Measurements from ENCODE around the gene CNGB1.
A peak's percentile ranks its signal among the peaks of the same experiment; 100 is the strongest.
"Not testable (repeated sequence)": the region's sequence is repeated elsewhere in the genome, so short reads cannot be mapped to it uniquely, and the experiment has no call there.

Gene CNGB1

DNA sequence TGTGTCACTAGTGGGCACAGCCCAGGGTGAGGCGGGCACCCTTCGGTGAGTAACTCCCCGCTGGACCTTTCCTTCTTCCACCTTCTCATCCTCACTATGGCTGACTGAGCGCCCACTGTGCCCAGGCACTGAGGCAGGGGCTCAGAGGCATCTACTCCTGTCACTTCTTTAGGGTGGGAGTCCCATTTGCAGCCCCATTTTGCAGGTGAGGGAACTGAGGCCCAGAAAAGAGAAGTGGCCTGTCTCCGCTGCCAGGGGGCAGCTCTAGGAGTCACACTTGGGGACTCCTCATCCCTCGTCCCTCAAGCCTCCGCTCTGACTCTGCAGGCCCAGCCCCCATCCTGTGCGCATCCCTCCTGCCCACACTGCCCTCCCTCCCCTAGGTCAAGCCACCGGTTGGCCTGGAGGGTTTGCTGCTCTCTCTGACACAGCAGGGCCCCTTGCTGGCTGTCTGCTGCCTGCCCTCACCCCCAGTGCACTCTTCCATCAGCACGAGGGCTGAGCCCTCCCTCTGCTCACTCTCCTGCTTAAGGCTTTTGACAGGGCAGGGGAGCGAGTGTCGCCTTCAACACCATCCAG, 62.4 kb downstream of the CNGB1 start:
- no peak for DNase-seq (ENCODE audit: low spot score)

DNA sequence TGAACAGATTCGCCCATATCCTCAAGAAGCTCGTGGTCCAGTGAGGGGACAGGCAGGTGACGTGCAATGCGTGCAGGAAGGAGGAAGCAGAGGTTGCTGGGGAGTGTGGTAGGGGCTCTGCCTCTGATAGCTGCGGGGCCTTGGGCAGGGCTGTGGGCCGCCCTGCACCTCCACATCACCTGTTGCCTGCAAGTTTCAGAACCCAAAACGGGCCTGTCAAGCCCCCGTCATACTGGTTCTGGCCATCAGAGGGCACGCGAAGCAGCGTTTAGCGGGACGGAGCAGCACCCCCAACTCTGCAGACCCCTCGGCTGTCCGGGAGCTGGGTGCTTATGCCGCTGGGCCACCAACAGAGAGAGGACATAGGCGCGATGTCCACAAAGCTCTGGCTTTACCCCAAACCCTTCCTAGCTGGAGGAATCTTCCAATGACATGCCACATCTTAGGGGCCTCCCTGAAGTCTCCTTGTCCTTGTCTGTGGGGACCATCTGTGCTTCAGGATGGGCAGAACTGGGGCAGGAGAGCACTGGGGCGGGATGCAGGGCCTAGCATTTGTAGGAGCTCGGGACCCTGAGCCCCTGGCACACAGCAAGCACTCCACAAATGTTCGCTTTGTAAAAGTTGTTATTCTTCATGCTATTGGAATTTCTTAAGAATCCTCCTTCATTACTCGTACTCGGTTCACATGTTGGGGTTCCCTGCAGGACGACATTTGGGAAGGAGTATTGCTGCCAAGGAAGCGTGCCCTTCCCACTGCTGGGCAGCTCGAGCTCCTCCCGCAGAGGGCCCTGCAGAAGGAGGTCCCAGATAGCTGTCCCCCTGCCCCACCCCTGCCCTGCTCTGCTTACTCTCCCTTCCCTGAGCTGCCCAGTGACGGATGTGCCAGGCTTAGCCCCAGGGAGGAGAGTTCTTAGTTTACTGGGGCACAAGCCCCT, 64.3 kb downstream of the CNGB1 start:
- DNase-seq (ENCODE audit: low spot score): no peak

DNA sequence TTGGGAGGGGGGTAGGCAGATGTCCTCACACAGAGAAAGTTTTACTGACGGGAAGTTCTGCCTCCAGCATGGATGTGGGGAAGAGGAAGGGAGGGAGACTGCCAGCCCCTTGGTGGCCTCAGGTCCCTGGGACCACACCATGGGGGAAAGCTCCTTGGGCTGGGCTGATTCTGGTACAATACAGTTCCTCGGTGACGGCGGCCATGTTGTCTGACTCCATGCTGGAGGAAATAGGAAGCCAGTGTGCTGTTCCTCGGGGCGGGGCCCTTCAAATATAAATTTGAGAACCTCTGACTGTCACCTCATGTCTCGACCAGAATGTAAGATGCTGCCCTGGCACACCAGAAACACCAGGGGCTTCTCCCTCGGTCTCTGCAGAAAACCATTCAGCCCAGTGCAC, 66.8 kb downstream of the CNGB1 start:
- no peak for DNase-seq (ENCODE audit: low spot score)

DNA sequence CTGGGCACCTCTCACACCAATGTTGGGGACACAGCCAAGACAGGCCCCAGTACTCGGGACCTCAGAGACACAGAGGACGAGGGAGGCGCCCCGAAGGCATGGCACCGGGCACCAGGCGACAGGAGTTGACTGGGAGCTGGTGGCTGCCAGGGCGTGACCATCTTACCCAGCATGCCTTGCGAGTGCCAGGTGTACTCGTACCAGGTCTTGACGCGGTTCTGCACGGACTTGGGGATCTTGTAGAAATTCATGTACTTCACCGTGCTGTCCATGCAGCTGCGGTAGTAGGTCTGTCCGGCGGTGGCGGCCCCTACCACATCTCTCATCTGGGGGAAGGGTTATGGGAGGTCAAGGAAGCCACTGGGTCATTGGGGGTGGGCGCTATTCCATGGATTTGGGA, 67.3 kb downstream of the CNGB1 start:
- no peak for DNase-seq (ENCODE audit: low spot score)

DNA sequence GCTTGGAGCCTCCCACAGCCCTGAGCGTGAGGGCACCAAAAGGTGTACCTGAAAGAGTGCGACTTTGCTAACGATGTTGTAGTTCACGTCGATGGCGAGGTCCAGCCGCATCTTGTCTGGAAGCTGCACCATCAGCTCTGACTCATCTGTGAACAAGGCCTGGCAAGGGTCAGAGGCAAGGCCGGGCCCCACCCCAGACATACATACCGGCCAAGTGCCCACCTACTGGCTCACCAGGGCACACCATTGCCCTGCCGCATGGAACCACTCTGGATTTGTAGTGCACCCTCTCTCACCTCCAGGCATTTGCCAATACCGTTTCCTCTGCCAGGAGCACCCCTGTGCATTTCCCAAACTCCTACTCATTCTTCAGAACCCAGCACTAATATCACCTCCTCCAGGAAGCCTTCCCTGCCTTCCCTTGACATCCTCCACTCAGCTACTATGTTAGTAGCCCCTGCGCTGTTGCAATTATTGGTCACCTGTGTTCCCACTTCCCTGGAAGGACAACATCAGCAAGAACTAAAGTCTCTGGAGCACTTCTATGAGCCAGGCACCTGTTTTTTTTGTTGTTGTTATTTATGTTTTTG, 69.4 kb downstream of the CNGB1 start:
- no peak for DNase-seq (ENCODE audit: low spot score)

DNA sequence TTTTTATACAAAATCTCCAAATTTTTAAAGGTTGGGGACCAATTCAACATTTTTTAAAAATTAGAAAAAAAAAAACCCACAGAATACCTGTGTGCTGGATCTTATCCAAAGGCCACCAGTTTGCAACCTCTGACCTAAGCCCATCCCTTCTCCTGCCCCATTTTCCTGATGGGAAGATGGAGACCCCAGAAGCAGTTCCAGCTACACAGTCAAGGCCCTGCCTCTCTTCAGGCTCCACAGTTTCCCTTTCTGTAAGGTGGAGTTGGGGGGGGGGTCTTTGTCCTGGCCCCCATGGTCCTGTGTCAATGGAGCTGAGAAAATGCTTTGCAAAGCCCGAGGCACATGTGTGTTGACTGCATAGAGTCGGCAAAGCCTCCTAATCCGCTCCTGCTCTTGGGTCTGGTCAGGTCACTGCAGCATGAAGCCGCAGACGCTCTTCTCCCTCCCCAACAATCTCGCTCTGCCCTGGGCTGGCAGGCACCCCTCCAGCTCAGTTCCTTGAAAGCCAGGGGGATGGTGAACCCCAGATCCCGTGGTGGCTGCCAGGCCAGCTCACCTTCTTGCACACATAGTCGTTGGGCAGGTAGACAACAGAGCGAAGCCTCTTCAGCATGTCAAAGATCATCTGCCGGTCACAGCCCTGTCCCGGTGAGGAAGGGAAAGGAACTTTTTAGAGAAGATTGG, 70.0 kb downstream of the CNGB1 start:
- DNase-seq (ENCODE audit: low spot score): no peak

DNA sequence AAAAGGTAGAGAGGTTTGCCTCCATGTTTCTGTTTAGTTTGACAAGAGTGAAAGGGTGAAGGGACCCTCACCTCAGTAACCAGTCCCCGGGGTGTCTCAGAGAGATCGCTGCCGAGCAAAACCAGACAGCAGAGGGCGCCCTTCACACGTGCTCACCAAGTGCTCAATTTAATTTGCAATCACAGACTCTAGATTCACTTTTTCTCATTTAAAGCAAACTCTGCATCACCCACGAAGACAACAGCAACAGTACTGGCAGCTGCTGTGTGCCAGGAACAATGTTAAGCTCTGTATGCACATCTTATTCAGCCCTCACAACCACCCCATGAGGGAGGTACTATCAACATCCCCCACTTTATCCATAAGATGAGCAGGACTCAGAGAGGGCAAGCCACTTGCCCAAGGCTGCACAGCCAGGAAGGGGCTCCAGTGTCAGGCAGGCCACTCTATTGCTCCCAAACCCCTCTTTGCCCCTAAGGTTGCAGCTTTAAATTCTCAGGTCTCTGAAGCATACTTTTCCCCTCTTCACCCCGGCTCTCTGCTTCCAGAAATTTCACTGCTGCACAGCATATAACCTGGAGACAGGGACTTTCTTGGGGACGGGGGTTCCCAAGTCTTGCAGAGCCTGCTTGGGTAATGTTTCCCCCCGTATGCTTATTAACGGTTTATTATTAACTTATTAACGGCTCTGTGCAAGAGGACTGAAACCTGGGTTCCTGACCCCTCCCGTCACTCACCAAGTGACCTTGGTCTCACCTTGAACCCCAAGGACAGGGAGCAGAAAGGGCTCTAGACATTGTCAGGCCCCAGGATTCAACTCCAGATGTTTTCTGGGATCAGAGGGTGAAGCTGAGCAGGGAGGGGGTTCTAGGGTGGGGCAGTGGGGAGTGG, 70.9 kb downstream of the CNGB1 start:
- peak; percentile 73 for DNase-seq (ENCODE audit: low spot score)

DNA sequence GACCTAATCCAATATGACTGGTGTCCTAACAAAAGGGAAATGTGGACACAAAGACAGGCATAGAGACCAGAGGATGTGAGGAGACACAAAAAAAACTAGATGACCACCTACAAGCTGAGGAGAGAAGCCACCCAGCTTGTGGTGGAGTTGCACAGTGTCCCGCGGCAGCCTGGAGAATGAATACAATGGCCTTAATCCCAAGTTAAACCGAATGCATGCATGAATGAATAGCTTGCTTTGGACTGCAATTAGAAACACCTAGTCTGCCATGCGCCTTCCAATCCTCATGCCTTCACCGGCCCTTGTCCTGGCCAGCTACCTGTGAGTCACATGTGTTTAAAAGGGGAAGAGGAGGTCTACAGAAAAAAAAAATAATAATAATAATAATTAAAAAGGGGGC, 72.0 kb downstream of the CNGB1 start:
- no peak for DNase-seq (ENCODE audit: low spot score)

DNA sequence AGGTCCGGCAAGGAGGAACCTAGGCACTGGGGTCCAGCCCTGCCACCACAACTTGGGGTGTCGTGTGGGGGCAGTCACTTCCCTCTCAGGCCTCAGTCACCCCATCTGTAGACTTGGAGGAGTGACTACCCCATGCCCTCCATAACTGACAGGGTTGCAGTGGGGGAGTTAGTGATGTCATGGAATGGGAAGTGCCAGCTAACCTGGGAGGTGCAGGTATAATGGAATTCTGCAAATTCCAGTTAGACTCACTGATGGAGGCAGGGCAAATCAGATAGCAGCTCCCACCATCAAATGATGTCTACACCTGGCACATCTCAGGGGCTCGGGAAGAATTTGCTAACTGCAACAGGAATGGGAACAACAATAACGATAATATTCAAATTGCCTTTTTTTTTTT, 72.9 kb downstream of the CNGB1 start:
- no peak for DNase-seq (ENCODE audit: low spot score)

DNA sequence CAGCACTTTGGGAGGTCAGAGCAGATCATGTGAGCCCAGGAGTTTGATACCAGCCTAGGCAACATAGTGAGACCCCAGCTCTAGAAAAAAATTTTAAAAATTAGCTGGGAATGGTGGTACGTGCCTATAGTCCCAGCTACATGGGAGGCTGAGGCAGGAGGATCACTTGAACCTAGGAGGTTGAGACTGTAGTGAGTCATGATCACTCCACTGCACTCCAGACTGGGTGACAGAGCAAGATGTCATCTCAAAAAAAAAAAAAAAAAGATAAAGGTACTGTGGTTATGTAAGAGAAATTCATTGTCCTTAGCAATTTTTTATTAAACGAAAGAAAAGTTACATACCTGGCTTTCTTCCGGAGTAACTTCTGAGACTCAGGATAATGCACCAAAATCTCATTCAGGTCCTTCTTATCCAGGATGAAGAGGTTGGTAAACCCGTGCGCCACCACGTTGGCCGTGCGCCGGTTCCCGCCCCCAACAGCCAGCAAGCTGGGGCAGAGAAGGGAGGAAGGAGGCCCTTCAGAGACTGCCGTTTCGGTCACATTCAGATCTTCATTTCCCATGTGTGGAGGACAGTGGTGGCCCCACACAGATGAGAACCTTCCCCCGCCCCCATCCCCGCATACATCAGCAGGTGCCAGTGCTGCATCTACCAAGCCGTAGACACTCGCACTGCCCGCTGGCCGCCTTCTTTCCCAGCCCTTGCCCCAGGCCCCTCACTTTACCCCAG, 73.7 kb downstream of the CNGB1 start:
- DNase-seq (ENCODE audit: low spot score): no peak

DNA sequence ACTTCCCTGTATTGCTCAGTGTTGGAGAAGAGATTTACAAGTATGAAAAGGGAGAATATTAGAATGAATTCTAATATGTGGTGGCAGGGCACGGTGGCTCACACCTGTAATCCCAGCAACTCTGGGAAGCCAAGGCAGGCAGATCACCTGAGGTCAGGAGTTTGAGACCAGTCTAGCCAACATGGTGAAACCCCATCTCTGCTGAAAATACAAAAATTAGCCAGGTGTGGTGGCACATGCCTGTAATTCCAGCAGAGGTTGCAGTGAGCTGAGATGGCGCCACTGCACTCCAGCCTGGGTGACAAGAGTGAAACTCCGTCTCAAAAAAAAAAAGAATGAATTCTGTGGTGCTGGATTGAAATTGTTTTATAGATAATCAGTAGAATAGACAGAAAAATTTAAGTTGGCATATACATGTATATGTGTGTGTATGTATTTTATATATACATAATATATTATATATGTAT, 75.8 kb downstream of the CNGB1 start:
- not testable (repeated sequence) for DNase-seq (ENCODE audit: low spot score)

DNA sequence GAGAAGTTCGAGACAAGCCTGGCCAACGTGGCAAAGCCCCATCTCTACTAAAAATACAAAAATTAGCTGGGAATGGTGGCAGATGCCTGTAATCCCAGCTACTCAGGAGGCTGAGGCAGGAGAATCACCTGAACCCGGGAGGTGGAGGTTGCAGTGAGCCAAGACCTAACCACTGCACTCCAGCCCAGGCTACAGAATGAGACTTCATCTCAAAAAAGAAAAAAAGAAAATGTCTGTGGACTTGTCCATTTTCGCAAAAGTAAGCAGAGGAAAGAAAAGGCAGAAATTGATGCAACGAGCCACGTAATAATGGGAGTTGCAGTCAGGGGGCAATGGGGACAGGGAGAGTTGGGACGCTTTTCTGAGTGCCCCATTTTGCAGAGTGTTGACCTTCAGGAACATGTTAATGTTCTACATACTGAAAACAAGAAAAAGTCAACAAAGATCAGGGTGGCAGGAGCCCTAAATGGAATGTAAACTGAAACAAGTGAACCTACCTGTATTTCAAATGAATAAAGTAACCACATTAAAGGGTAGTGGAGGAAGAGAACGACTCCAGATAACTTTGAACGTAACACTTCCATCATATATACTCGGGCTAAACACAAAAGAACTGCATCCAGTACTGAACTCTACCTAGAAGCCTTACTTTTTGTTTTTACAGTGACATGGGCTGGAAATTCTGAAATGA, 76.4 kb downstream of the CNGB1 start:
- no peak for DNase-seq (ENCODE audit: low spot score)

DNA sequence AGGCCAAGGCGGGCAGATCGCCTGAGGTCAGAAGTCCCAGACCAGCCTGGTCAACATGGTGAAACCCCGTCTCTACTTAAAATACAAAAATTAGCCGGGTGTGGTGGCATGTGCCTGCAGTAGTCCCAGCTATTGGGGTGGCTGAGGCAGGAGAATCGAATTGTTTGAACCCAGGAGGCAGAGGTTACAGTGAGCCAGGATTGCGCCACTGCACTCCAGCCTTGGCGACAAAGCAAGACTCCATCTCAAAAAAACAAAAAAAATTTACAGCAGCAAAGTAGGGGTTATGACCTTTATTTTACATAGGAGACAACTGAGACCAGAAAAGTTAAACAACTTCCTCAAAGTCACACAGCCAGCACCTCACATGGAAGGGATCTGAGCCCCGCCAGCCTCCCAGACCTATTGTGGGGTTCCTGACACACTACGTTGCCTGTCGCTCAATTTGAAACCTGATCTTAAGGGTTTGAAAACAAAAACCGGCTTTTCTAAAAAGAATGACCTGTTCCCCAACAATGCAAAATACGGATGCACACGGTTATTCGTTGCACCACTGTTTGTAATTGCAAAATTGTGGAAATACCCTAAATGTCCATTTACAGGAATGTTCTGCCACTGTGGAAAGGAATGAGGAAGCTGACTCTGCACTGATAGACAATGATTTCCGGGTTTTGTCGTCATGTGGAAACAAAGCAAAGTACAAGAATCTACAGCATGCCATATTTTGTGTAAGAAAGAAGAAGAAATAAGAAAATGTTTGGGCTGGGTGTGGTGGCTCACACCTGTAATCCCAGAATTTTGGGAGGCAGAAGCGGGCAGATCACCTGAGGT, 77.2 kb downstream of the CNGB1 start:
- no peak for DNase-seq (ENCODE audit: low spot score)

DNA sequence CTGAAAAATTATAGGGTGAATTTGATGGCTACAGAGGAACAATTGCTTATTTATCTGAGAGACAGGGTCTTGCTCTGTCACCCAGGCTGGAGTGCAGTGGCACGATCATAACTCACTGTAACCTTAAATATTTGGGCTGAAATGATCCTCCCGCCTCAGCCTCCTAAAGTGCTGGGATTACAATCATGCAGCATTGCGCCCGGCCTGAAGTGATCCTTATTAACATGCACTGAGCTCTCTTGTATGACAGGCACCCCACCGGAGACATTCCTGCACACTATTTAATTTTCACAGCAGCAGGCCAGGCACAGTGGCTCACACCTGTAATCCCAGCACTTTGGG, 77.7 kb downstream of the CNGB1 start:
- no peak for DNase-seq (ENCODE audit: low spot score)

DNA sequence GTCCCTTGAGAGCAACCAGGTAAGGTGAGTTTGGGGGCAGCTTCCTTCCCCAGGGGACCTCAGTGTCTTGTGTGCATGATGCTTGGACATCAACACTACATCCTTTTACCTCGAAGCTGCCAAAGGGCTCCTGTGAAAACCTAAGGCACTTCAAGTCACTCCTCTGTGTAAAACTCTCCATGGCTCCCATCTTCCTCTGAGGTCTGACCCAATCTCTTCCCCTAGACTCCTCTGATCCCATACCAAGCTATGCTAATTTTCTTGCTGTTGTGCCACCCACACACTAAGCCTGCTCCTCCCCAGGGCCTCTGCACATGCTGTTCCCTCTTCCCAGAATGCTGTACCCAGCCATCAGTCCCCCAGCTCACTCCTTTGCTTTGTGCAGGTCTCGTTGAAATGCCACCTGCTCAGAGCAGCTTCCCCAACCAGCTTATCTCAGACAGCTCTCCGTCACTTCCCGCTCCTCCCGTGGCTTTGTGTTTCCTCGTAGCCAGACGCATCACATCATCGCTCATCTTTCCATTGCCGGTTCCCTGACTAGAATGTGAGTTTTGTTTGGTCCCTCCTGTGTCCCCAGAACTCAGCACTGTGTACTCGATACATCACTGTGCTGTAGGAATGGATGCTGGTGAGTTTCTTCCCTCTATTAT, 78.4 kb downstream of the CNGB1 start:
- no peak for DNase-seq (ENCODE audit: low spot score)

DNA sequence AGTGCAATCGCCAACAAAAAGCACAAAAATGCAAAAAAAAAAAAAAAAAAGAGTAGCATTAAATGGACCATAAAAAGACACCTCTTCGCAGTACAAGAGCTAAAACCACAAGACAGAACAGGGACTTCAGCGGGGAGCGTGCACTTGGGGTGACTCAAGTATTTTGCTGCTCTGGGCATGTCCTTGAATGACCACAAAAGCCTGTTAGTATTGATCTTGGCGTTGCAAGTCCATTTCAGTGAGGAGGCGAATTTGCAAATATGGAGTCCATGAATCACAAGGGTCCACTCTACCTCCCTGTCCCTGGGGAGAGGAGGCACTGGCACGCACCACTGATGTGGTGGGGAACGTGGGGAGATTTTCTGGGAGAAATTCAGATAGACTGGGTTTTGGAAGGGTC, 78.9 kb downstream of the CNGB1 start:
- DNase-seq (ENCODE audit: low spot score): no peak

DNA sequence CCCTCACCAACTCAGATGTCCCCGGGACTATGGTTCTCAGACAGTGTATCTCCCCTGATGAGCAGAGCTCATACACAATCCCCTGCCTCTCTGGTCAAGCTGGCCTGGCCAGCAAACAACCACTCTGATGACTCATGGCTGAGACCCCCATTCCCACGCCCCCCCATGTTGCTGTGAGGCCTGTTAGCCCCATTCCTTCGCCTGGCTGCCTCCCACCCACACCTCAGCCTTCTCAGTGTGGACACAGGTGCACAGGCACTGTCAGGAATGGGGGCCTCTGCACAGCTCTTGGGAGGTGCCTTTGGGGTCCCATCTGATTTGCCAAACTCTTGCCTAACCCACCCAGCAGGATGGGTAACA, 80.2 kb downstream of the CNGB1 start:
- no peak for DNase-seq (ENCODE audit: low spot score)

DNA sequence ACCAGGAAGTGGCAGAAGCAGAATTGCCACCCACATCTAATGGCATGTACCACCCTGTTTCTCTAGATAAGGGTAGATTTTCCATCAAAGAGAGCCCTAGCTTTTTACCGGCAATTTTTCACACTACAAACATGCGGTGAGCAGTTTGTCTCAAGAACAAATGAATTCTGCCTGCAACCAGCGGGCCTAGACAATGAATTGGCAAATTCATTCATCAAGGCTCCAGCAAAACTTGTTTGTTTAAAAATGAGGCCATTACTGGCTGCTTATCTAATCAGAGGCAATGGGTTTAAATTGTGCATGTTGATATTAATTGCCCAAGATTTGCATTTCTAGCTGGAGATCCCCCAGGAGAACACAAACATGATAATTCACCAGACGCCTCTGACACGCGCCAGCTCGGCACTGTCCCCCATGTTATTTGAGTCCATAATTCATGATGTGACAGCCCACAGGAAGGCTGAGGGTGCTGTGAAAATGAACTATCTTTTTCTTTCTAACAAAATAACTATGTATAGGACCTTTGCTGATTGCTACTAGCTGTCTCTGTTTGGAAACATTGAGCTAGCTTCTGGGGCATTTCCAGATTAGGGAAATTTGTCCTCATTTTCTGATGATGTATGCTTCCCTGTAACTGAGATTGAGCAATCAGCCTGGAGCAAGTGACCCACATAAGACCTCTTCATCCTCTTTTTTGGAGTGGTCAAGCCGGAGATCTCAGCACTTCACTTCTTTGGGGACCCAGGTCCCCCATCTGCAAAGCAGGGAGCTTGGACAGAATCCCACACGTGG, 80.8 kb downstream of the CNGB1 start:
- no peak for DNase-seq (ENCODE audit: low spot score)

All from SK-N-DZ (cell line).